AG09309 (cell line): ENCODE results near the gene UTF1.

ENCODE experiments used
- DNase-seq: peaks from one replicate; pipeline ENCODE4 v3.0.0-alpha.2; 2010; ENCODE audit warnings: low read depth
- H3K4me3 ChIP-seq: 2 replicates; pipeline ENCODE4 v1.5.1; 2011; ENCODE audit warnings: mild to moderate bottlenecking, low read depth, low read length, moderate library complexity; ENCODE audit not compliant: control insufficient read depth
- TF ChIP-seq, protein P1 (sequence below): IDR thresholded peaks from 2 replicates; pipeline ENCODE4 v1.5.1; 2011; ENCODE audit warnings: mild to moderate bottlenecking, low read depth, low read length, inconsistent platforms; ENCODE audit not compliant: insufficient read depth, control insufficient read depth; ENCODE audit errors: missing control alignments

The UTF1 gene, protein sequence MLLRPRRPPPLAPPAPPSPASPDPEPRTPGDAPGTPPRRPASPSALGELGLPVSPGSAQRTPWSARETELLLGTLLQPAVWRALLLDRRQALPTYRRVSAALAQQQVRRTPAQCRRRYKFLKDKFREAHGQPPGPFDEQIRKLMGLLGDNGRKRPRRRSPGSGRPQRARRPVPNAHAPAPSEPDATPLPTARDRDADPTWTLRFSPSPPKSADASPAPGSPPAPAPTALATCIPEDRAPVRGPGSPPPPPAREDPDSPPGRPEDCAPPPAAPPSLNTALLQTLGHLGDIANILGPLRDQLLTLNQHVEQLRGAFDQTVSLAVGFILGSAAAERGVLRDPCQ

DNA sequence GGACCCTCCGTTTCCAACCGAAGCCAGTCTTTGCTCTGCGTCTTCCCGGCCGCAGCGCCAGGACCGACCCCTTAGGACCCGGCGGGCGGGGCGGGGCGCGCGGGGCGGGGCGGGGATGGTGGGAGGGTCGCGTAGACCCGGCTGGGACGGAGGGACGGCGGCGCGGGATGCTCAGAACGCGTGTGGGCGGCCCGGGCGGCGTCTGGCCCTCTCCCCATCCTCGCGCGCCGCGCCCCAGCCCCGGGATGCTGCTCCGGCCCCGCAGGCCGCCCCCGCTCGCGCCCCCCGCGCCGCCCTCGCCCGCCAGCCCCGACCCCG is at the start of gene UTF1:
Gene UTF1 (plus strand): TSS at position 174 of the 318 bp plus-strand sequence. CDS start 72 bp downstream, at position 246.
- DNase-seq = no peak
- TF ChIP-seq, protein P1, sequence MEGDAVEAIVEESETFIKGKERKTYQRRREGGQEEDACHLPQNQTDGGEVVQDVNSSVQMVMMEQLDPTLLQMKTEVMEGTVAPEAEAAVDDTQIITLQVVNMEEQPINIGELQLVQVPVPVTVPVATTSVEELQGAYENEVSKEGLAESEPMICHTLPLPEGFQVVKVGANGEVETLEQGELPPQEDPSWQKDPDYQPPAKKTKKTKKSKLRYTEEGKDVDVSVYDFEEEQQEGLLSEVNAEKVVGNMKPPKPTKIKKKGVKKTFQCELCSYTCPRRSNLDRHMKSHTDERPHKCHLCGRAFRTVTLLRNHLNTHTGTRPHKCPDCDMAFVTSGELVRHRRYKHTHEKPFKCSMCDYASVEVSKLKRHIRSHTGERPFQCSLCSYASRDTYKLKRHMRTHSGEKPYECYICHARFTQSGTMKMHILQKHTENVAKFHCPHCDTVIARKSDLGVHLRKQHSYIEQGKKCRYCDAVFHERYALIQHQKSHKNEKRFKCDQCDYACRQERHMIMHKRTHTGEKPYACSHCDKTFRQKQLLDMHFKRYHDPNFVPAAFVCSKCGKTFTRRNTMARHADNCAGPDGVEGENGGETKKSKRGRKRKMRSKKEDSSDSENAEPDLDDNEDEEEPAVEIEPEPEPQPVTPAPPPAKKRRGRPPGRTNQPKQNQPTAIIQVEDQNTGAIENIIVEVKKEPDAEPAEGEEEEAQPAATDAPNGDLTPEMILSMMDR = no peak
- no peak within 1 kb of the TSS for H3K4me3 ChIP-seq

DNA sequence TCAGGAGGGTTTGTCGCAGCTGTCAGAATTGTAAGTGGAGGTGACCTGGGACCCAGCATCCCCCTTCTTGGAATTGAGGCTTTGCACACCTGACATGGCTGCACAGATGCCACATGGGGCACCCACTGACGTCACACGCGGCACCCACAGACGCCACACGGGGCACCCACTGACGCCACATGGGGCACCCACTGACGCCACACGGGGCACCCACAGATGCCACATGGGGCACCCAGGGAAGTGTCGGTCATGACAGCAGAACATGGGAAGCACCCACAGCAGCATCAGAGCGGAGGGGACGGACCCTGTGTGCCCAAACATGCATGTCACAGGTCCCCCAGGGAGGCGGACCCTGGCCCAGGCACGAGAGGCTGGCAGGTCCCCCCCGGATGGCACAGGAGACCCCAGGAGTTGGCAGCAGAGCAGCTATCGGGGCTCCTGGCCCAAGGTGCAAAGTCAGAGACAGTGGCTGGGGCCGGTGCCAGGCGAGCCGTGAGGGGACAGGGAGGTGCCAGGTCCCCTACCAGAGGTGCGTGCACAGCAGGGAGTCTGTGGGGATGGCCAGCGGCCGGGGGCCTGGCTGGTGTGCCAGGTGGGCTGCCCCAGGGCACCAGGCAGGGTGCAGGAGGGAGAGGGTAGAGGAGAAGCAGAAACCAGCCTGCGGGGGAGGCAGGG is 48.9 kb upstream of the UTF1 start:
- no peak overlapping the region for H3K4me3 ChIP-seq
- TF ChIP-seq, protein P1 = no peak
- DNase-seq = no peak

DNA sequence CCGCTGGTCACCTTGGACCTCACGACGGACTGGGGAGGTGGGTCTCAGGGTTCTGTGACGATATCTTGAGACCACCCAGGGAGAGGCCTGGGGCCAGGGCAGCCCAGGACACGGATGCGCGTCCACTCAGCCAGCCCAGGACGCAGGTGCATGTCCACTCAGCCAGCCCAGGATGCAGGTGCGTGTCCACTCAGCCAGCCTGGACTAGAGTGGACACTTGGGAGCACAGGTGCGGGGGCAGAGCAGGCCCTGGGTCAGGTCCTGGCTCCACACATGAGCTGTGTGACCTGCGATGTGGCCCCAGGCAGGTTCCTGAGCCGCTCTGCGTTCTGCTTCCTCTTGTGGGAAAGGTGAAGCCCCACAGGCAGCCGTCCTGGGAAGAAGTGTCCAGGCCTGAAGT is 47.8 kb upstream of the UTF1 start:
- no peak overlapping the region for H3K4me3 ChIP-seq
- no peak for DNase-seq
- TF ChIP-seq, protein P1 = no peak

DNA sequence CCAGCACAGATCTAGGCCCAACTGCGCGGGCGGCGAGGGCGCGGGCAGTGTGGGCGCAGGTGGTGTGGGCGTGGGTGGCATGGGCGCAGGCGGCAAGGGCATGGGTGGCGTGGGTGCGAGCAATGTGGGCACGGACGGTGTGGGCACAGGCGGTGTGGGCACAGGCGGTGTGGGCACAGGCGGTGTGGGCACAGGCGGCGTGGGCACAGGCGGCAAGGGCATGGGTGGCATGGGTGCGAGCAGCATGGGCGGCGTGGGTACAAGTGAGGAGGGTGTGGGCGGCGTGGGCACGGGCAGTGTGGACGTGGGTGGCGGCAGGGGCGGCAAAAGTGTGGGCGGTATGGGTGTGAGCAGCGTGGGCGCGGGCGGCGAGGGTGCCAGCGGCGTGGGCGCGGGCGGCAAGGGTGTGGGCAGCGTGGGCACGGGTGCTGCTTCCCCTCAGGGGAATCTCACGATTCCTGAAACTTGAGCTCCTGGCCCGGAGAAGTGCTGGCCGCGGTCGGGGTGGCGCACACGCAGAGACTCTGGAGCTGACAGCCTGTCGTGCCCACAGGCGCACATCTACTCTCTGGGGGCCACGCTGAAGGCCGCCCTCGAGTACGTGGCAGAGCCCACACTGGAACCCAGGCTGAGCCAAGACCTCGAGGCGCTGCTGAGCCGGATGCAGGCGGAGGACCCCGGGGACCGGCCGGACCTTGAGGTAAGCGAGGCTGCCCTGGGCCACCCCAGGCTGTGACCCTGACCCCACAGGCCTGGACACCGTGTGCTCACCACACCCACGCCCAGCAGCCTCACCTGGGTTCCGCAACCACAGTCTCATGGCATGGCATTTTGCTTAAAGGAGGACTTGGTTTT is 47.0 kb upstream of the UTF1 start:
- TF ChIP-seq, protein P1 = no peak
- no peak overlapping the region for H3K4me3 ChIP-seq

DNA sequence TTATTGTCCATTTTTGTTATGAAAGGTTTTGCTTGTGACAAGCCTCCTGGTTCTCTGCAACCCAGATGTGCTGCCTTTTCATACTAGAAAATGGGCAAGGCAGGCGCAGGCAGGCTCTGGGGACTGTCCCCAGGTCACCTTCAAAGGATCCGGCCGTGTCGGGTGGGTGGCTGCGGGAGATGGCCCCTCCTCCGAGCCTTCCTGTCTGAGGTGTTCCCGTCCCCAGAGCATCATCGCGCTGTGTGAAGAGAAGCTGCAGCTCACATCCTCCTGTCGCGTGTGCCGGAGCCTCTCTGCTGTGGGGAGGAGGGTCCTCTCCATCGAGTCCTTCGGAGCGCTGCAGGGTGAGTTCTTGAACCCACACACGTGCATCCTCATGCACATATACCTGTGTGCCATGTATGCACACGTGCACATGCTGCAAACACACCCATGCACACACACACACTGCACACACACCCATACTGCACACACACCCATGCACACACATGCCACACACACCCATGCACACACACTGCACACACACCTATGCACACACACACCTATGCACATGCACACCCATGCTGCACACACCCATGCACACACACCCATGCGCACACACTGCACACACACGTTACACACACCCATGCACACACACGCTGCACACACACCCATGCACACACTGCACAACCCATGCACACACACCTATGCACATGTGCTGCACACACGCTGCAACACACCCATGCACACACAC is 46.2 kb upstream of the UTF1 start:
- no peak overlapping the region for H3K4me3 ChIP-seq
- no peak for DNase-seq
- TF ChIP-seq, protein P1 = no peak

More for the DNA sequence above, 47.0 kb upstream of the UTF1 start:
- no peak for DNase-seq
